RWPE2 (cell line): ENCODE results near the gene NUAK1.

Experiments used
- ATAC-seq: fragments of 200-7000 bp; cut with Tn5 transposase; 3 replicates; pipeline ENCODE4 v1.9.1; 2021; ENCODE audit warnings: low read depth
- DNase-seq: peaks from one replicate; pipeline ENCODE4 v3.0.0-alpha.2; 2020; ENCODE audit warnings: low spot score
- H3K27ac ChIP-seq: fragments of 450-650 bp; 2 replicates; pipeline ENCODE4 v1.5.1; 2017; ENCODE audit warnings: mild to moderate bottlenecking; ENCODE audit not compliant: poor library complexity, severe bottlenecking
- H3K27me3 ChIP-seq: fragments of 250-450 bp; sonication (Bioruptor Pico); 2 replicates; pipeline ENCODE4 v1.5.1; 2021; ENCODE audit warnings: mild to moderate bottlenecking, moderate library complexity; ENCODE audit not compliant: insufficient read depth, poor library complexity, severe bottlenecking
- H3K36me3 ChIP-seq: fragments of 250-450 bp; sonication (Bioruptor Pico); 2 replicates; pipeline ENCODE4 v1.5.1; 2020; ENCODE audit warnings: low read depth, mild to moderate bottlenecking, moderate library complexity
- H3K4me1 ChIP-seq: fragments of 250-450 bp; sonication (Bioruptor Pico); 2 replicates; pipeline ENCODE4 v1.5.1; 2021; ENCODE audit warnings: mild to moderate bottlenecking, moderate library complexity; ENCODE audit not compliant: insufficient read depth, poor library complexity, severe bottlenecking
- H3K4me3 ChIP-seq: fragments of 250-450 bp; sonication (Bioruptor Pico); 2 replicates; pipeline ENCODE4 v1.5.1; 2021; ENCODE audit warnings: mild to moderate bottlenecking, moderate library complexity; ENCODE audit not compliant: severe bottlenecking
- H3K9me3 ChIP-seq: fragments of 250-450 bp; sonication (Bioruptor Pico); 2 replicates; pipeline ENCODE4 v1.5.1; 2021; ENCODE audit warnings: mild to moderate bottlenecking, moderate library complexity; ENCODE audit not compliant: severe bottlenecking
- TF ChIP-seq, protein P1 (sequence below): fragments of 450-650 bp; IDR thresholded peaks from one replicate; pipeline ENCODE4 v1.5.1; 2017; ENCODE audit warnings: mild to moderate bottlenecking, moderate library complexity; ENCODE audit not compliant: poor library complexity, severe bottlenecking

The NUAK1 gene

DNA sequence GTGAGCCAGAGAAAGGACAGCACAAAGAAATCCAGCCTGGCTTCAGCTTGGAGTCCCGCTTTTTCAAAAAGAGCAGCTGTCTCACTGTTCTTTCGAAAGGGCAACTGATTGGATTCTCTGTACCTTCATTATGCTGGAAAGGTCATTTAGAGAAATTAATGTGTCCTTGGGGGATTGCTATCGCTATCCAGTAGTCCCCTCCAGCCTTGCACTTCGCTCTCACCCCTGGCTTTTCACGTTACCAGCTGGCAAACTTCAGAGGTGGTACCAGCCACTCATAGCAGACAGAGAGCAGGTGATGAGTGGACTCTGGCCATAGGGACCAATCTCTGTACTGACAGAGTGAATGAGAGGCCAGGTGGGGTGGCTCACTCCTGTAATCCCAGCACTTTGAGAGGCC is 11.8 kb upstream of the NUAK1 start:
- DNase-seq (no peak), ATAC-seq (no peak)
- H3K27me3 ChIP-seq, result no peaks in the 10 kb centered on the region
- TF ChIP-seq, protein P1, sequence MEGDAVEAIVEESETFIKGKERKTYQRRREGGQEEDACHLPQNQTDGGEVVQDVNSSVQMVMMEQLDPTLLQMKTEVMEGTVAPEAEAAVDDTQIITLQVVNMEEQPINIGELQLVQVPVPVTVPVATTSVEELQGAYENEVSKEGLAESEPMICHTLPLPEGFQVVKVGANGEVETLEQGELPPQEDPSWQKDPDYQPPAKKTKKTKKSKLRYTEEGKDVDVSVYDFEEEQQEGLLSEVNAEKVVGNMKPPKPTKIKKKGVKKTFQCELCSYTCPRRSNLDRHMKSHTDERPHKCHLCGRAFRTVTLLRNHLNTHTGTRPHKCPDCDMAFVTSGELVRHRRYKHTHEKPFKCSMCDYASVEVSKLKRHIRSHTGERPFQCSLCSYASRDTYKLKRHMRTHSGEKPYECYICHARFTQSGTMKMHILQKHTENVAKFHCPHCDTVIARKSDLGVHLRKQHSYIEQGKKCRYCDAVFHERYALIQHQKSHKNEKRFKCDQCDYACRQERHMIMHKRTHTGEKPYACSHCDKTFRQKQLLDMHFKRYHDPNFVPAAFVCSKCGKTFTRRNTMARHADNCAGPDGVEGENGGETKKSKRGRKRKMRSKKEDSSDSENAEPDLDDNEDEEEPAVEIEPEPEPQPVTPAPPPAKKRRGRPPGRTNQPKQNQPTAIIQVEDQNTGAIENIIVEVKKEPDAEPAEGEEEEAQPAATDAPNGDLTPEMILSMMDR, result no peak
- no peaks in the 10 kb centered on the region for H3K36me3 ChIP-seq
- no peak overlapping the region for H3K4me3 ChIP-seq
- no peaks in the 10 kb centered on the region for H3K9me3 ChIP-seq
- no peaks in the 10 kb centered on the region for H3K4me1 ChIP-seq
- no peak overlapping the region for H3K27ac ChIP-seq

DNA sequence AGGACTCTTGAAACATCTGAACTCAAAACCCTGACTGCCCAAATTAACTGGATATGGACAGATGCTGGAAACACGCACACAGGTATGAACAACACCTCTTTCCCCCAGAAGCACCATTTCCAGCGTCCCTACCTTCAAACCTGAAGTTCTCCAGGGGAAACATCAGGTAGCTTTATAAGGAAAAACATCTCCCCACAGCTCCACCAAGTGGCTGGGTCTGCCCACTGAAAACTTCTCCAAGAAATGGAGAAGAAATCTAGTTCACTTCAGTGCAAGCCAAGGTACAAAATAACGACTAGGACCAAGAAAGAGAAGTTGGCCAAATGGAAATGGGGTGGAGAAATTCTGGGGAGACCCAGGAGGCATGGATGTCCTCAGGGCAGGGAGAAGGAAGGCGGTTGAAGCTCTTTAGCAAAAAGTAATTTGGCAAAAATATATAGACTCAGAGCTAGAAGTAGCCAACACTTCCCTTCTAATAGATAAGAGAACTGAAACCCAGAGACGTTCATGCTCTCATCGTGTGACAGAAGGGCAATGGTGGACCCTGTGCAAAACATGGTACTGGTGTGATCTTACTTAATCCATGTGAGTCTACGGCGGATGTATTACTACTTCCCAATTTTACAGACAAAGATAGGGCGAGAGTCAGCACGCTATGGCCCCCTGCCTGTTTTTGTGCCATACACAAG is 10.5 kb upstream of the NUAK1 start:
- Histone ChIP-seq H3K27me3 (no peaks in the 10 kb centered on the region), H3K4me3 (no peak overlapping the region), H3K36me3 (no peaks in the 10 kb centered on the region), H3K9me3 (no peaks in the 10 kb centered on the region), H3K27ac (no peak overlapping the region), H3K4me1 (no peaks in the 10 kb centered on the region)
- peak; percentile 58; the same call in 1 of the 3 replicates for ATAC-seq
- DNase-seq, result no peak
- TF ChIP-seq, protein P1, result peak; percentile 84

DNA sequence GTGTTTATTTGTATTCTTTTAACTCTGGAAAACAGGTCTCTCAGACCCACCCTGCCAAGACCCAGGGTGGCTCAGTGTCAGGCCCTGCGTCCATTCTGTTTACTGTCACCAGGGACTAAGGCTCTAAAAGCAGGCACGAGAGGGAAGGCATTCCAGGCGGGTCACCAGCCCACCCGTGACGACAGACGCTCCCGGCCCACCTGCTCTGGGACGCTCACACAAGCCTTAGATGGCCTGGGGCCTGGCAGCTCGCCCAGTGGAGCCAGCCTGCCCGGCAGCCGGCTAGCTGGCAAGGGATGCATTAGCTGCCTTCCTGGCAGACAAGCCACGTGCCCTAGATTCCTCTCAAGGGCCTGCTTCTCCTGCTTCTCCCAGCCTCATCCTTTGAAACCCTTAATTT is 9.2 kb upstream of the NUAK1 start:
- DNase-seq, result no peak
- Histone ChIP-seq H3K4me3 (no peak overlapping the region), H3K27me3 (no peaks in the 10 kb centered on the region), H3K36me3 (no peaks in the 10 kb centered on the region), H3K4me1 (peaks cover under 1% of the 10 kb centered on the region), H3K9me3 (no peaks in the 10 kb centered on the region), H3K27ac (no peak overlapping the region)
- TF ChIP-seq, protein P1, result no peak
- ATAC-seq, result no peak

DNA sequence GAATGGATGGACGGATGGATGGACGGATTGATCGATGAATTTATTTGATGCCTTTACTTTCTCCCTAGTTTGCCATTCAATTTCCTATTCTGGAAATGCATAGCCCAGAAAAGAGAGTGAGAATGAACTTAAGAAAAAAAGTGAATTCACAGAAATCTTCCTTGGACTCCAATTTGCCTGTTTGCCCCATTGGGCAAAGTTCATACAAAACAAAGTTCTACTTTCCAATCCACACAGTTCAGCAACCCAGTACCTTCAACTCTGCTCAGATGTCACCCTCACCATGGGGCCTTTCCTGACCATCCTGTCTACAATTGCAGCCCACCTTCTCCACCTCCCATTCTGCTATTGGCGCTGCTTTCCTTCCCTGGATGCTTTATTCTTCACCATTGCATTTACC is 8.2 kb upstream of the NUAK1 start:
- ATAC-seq, result no peak
- H3K4me1 ChIP-seq, result peaks cover 3% of the 10 kb centered on the region

More for the DNA sequence above, 8.2 kb upstream of the NUAK1 start:
- Histone ChIP-seq H3K27me3 (no peaks in the 10 kb centered on the region), H3K36me3 (no peaks in the 10 kb centered on the region), H3K4me3 (no peak overlapping the region), H3K27ac (no peak overlapping the region), H3K9me3 (no peaks in the 10 kb centered on the region)
- DNase-seq, result no peak
- TF ChIP-seq, protein P1, result no peak
